Activated T-cell treated with anti-CD3 and anti-CD28 coated beads, Interleukin-2, amount 50 U/mL, for 1 hour (primary cell): ENCODE measurements around the gene FEZF1.

ENCODE experiments used
- DNase-seq: peaks from one replicate; pipeline ENCODE4 v3.0.0-alpha.2; 2020

Gene FEZF1

GRCh38 chr7:122304319-122304975 is at the start of gene FEZF1:
Gene FEZF1 (minus strand): TSS chr7:122304750. CDS start chr7:122304437, 313 bp downstream.
- no peak for DNase-seq

- DNase-seq = no peak
Observed at GRCh38 chr7:122352454-122352853, 47.9 kb upstream of the FEZF1 start.

GRCh38 chr7:122350701-122351100 is 46.2 kb upstream of the FEZF1 start:
- no peak for DNase-seq

- DNase-seq = no peak
Observed at GRCh38 chr7:122344303-122344620, 39.7 kb upstream of the FEZF1 start.

- no peak for DNase-seq
Observed at GRCh38 chr7:122343601-122344302, 39.2 kb upstream of the FEZF1 start.

- DNase-seq = no peak
Observed at GRCh38 chr7:122340427-122340826, 35.9 kb upstream of the FEZF1 start.

GRCh38 chr7:122339145-122339904 is 34.8 kb upstream of the FEZF1 start:
- DNase-seq = no peak

GRCh38 chr7:122337011-122337410 is 32.5 kb upstream of the FEZF1 start:
- DNase-seq = no peak

- DNase-seq = no peak
Observed at GRCh38 chr7:122329145-122329802, 24.7 kb upstream of the FEZF1 start.

GRCh38 chr7:122327969-122328368 is 23.4 kb upstream of the FEZF1 start:
- DNase-seq = no peak

- no peak for DNase-seq
Observed at GRCh38 chr7:122316467-122317388, 12.2 kb upstream of the FEZF1 start.

GRCh38 chr7:122315507-122316466 is 11.2 kb upstream of the FEZF1 start:
- DNase-seq = no peak

- no peak for DNase-seq
Observed at GRCh38 chr7:122314284-122314683, 9.7 kb upstream of the FEZF1 start.

GRCh38 chr7:122312789-122313188 is 8.2 kb upstream of the FEZF1 start:
- DNase-seq = no peak

GRCh38 chr7:122311734-122312450 is 7.3 kb upstream of the FEZF1 start:
- no peak for DNase-seq

- no peak for DNase-seq
Observed at GRCh38 chr7:122311050-122311700, 6.6 kb upstream of the FEZF1 start.

- no peak for DNase-seq
Observed at GRCh38 chr7:122310119-122311021, 5.8 kb upstream of the FEZF1 start.

- no peak for DNase-seq
Observed at GRCh38 chr7:122309421-122309820, 4.9 kb upstream of the FEZF1 start.

GRCh38 chr7:122307228-122307621 is 2.7 kb upstream of the FEZF1 start:
- no peak for DNase-seq
